CD4-positive, alpha-beta T cell treated with Interleukin-6 for 4 hours (primary cell): Measurements from ENCODE around the gene SKA2.
"Not testable (repeated sequence)": the region's sequence is repeated elsewhere in the genome, so short reads cannot be mapped to it uniquely, and the experiment has no call there.

Experiments
- DNase-seq: peaks from one replicate; pipeline ENCODE4 v3.0.0-alpha.2; 2020; ENCODE audit warnings: mixed read lengths

Gene SKA2

DNA sequence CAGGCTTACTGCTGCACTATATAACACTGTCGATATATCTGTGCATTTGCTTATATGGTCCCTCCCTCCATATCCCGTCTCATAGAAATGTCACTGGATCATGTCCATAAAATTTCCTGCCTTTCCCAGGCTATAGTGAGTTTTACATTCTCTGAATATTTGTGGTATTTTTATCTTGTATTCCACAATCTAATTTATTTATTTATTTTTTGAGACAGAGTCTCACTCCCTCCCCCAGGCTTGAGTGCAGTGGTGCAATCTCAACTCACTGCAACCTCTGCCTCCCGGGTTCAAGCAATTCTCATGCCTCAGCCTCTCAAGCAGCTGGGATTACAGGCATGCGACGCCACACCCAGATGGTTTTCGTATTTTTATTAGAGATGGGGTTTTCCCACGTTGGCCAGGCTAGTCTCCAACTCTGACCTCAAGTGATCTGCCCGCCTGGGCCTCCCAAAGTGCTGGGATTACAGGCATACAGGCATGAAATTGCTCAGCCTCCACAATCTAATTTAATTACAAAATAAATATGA, 61.2 kb downstream of the SKA2 start:
- no peak for DNase-seq

DNA sequence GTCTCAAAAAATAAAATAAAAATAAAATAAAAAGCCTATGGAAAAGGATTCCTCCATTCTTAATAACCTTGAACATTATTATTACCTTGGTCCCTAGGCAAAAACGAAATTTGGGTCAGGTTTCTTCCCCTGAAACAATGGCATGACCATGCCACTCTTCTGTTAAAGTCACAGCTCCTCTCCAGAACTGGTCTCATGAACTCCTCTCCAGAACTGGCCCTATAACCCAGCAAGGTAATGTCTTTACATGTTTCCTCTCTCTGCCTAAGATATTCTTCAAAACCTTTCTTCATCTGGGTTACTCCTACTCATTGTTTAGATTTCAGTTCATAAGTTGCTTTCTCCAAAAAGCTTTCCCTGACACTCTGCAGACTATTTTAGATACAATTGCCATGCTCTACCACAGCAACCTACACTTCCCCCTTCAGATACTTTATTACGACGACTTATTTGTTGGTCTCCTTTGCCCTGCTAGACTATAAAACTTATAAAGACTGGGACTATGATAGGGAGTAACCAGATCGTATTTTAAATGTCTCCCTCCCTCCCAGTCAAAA, 61.8 kb downstream of the SKA2 start:
- no peak for DNase-seq

DNA sequence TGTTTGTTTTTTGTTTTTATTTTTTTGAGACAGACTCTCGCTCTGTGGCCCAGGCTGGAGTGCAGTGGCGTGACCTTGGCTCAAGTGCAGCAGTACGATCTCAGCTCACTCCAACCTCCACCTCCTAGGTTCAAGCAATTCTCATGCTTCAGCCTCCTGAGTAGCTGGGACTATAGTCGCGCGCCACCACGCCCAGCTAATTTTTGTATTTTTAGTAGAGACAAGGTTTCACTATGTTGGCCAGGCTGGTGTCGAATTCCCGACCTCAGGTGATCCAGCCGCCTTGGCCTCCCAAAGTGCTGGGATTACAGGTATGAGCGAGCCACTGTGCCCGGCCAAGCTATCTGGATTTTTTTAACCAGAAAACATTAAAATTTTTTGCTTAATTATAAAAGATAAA, 64.4 kb downstream of the SKA2 start:
- not testable (repeated sequence) for DNase-seq

DNA sequence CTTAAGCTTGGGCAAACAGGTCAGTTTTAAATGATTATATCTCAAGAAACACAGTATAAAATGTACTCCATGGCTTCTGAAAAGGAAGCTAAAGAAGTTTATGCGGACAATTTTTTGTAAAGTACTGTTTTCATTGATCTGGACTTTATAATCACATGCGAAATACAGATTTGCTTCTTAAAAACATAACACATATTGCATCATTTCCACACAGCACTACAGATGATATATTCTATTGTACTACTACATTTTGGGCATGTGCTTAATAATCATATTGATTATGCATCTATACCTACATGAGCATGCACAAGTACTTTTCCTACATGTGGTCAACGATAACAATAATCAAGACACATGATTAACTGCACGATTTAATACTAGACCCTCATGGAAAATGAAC, 70.8 kb downstream of the SKA2 start:
- no peak for DNase-seq

DNA sequence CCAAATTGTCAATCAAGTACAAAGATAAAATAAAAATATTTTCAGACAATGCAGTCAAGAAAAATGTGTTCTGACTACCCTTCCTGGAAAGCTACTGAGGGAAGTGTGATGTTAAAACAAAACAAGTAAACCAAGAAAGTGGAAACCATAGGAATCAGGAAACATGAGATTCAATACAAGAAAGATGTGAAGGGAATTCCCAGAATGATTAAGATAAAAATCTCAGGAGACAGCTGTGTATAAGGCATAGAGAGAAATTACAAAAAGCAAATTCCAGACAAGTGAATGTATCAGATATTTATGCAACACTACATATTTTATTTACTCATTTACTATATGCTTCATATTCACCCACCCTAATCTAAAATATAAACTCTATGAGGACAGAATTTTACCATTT, 80.5 kb downstream of the SKA2 start:
- DNase-seq: no peak

DNA sequence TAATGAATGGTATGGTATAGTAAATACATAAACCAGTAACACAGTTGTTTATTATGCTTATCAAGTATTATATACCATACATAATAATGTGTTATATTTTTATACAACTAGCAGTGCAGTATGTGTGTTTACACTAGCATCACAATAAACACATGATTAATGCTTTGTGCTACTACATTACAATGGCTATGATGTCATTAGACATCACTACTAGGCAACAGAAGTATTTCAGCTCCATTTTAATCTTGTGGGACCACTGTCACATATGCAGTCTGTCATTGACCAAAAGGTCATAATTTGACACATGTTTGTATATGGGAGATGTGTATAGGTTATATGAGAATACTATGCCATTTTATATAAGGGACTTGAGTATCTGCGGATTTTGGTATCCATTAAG, 81.0 kb downstream of the SKA2 start:
- no peak for DNase-seq

DNA sequence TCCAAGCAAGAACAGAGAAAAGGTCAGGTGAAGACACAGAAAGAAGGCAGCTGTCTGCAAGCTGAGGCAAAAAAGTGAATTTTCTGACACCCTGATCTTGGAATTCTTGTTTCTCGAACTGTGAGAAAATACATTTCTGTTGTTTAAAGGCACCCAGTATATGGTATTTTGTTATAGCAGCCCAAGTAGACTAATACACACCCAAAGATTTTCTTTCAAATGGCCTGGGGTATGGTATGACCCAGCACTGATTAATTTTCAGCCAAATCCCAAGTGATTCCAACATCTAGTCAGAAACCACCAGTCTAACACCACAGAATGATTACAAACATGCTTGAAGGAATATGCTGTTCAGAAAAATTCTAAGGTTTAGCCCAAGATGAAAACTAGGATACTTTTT, 85.1 kb downstream of the SKA2 start:
- no peak for DNase-seq

DNA sequence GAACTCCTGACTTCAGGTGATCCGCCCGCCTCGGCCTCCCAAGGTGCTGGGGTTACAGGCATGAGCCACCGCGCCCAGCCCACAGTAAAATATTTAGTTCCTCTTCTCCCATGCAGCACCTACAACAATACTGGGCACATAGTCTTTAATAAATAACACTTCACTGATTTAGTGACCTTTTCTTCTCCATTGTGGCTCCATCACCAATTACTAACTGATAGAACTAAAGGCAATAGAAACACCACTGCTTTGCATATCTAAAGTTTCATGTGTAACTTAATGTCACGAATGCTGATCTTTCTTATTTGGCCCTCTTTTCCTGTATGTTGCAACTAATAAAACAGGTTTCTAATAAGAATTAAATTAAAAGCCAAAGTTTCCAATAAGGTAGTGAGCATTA, 87.2 kb downstream of the SKA2 start:
- DNase-seq: no peak

DNA sequence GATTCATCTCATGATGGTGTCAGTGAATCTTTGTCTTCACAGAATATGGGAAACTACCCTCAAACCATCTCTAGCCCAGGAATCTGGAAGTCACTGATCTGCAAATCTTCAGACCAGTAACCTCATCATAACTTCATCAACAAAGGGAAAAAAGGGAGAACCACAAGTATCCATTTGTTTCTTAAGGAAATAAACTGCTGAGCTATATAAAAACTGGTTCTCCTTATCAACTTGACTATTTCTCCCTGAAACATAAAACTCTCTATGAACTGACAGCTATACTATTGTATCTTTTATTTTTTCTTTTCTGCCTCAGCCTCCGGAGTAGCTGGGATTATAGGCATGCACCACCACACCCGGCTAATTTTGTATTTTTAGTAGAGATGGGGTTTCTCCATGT, 87.6 kb downstream of the SKA2 start:
- no peak for DNase-seq

DNA sequence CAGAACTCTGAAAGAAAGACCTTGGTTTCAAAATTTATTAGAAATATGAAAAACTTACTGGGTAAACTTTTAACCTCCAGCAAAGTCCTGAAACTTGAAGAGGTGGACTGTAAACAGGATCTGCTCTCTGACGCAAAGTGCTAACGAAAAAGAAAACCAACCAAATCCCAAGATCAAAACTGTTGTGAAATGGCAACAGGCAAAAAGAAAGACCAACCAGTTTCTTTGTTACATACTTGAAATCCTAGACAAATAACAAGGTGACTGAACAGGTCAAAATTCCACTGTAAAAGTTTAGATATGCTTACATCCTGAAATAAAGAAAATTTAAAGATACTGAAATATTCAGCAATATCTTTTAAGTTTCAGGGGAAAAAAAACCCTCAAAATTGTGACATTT, 92.5 kb downstream of the SKA2 start:
- no peak for DNase-seq
